ENCODE measurements around the gene RNF149. TPM values are rescaled to one million over a fixed set of nuclear protein-coding genes. Genes with fewer than 3 reads are reported as not detected.

RNF149 gene
- total and polyA plus RNA-seq, 9 of the 15 experiments (the other 6 are each of a cell fraction or from before 2014, with no cell fraction given) = 9.0 to 31.5 (median 22.8) TPM

GRCh38 chr2:101341901-101342624 is 33.6 kb upstream of the RNF149 start:
- H3K4me3 ChIP-seq = no peak overlapping the region
- intact Hi-C loops (cut with micrococcal nuclease) (loop anchor here (5.0 to 10.0 kb wide), 2 partner anchors 75 to 97 kb away; no protein-coding TSS in a partner anchor), in situ Hi-C loops (cut with MboI) (no loop called here)
- 14% methylated on average over 19 of the region's 21 CpGs for WGBS (ENCODE audit: insufficient coverage, low coverage, missing lambda C conversion rate)
- ATAC-seq (peak; percentile 89), FAIRE-seq (peak; percentile 85), DNase-seq (ENCODE audit: extremely low read depth in 1 of 4, low spot score in 3 of 4) (peak; percentile 70 to 78 (median 75))
- no peak overlapping the region for H3K9ac ChIP-seq (ENCODE audit: insufficient read depth in 1 of 2, low read depth in 2 of 2, low read length in 2 of 2)
- H2AFZ ChIP-seq (ENCODE audit: low read depth, low read length) = peak overlapping the region; percentile 28; the same call in 1 of the 2 replicates
- H3K4me1 ChIP-seq (replicated peaks in 1 of 2; ENCODE audit: control insufficient read depth in 2 of 2, insufficient read depth in 2 of 2, low read length in 2 of 2) = peaks cover 0 to 4% of the 10 kb centered on the region in 2 experiments; a peak in 2 of 5 replicates
- no TSS peak for BruUV-seq (replicated peaks)
- no peaks in the 10 kb centered on the region for H3K9me1 ChIP-seq (ENCODE audit: control insufficient read depth, insufficient read depth, low read length)
- no peaks in the 10 kb centered on the region for H3K36me3 ChIP-seq (ENCODE audit: control insufficient read depth, insufficient read depth, low read length)
- H4K20me1 ChIP-seq (replicated peaks; ENCODE audit: control insufficient read depth, insufficient read depth, low read length) = no peaks in the 10 kb centered on the region
- no peaks in the 10 kb centered on the region for H3K79me2 ChIP-seq (ENCODE audit: control insufficient read depth, insufficient read depth, low read length)
- H3K27me3 ChIP-seq (ENCODE audit: control insufficient read depth in 2 of 2, insufficient read depth in 2 of 2, low read length in 2 of 2) = peaks cover 5 to 27% of the 10 kb centered on the region in 2 experiments; a peak in 2 of 5 replicates
- peak overlapping the region; percentile 1; the same call in 1 of the 2 replicates for H3K4me2 ChIP-seq (ENCODE audit: insufficient read depth, low read length)
- ChIA-PET POLR2A (interaction anchor here (0.5 to 1.2 kb wide), 6 partner anchors 9 to 931 kb away, joined by 3 to 4 read pairs (median 3); no protein-coding TSS in a partner anchor), CTCF (ENCODE audit: low intra/inter-chr PET ratio) (interaction anchor here (0.7 kb wide), 2 partner anchors 490 to 1264 kb away, joined by 3 to 6 read pairs; no protein-coding TSS in a partner anchor)
- no peaks in the 10 kb centered on the region for H3K9me3 ChIP-seq (replicated peaks; ENCODE audit: control insufficient read depth, insufficient read depth, low read depth, low read length)
- no peak overlapping the region for H3K27ac ChIP-seq (ENCODE audit: extremely low read depth, low read depth, low read length)
- TF ChIP-seq, protein P1, sequence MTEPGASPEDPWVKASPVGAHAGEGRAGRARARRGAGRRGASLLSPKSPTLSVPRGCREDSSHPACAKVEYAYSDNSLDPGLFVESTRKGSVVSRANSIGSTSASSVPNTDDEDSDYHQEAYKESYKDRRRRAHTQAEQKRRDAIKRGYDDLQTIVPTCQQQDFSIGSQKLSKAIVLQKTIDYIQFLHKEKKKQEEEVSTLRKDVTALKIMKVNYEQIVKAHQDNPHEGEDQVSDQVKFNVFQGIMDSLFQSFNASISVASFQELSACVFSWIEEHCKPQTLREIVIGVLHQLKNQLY (CRISPR knock-in tag; conservative IDR thresholded peaks at IDR 0.05) = no peak
- TF ChIP-seq, protein P2, sequence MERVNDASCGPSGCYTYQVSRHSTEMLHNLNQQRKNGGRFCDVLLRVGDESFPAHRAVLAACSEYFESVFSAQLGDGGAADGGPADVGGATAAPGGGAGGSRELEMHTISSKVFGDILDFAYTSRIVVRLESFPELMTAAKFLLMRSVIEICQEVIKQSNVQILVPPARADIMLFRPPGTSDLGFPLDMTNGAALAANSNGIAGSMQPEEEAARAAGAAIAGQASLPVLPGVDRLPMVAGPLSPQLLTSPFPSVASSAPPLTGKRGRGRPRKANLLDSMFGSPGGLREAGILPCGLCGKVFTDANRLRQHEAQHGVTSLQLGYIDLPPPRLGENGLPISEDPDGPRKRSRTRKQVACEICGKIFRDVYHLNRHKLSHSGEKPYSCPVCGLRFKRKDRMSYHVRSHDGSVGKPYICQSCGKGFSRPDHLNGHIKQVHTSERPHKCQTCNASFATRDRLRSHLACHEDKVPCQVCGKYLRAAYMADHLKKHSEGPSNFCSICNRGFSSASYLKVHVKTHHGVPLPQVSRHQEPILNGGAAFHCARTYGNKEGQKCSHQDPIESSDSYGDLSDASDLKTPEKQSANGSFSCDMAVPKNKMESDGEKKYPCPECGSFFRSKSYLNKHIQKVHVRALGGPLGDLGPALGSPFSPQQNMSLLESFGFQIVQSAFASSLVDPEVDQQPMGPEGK (CRISPR knock-in tag; IDR thresholded peaks at IDR 0.05; ENCODE audit: borderline replicate concordance) = no peak
- no peak for TF ChIP-seq CBFA2T3 (IDR thresholded peaks at IDR 0.05)
- TF ChIP-seq ERF (CRISPR knock-in tag; IDR thresholded peaks at IDR 0.05) = no peak
- TF ChIP-seq CBFB (CRISPR knock-in tag; IDR thresholded peaks at IDR 0.05) = no peak
- TF ChIP-seq ELF1 (tag; IDR thresholded peaks at IDR 0.05) = 0 out of 2 replicates have a peak, but pooled peaks have one; percentile 37
- TF ChIP-seq ETV5 (CRISPR knock-in tag; IDR thresholded peaks at IDR 0.05; ENCODE audit: low read depth) = no peak
- TF ChIP-seq, protein P3, sequence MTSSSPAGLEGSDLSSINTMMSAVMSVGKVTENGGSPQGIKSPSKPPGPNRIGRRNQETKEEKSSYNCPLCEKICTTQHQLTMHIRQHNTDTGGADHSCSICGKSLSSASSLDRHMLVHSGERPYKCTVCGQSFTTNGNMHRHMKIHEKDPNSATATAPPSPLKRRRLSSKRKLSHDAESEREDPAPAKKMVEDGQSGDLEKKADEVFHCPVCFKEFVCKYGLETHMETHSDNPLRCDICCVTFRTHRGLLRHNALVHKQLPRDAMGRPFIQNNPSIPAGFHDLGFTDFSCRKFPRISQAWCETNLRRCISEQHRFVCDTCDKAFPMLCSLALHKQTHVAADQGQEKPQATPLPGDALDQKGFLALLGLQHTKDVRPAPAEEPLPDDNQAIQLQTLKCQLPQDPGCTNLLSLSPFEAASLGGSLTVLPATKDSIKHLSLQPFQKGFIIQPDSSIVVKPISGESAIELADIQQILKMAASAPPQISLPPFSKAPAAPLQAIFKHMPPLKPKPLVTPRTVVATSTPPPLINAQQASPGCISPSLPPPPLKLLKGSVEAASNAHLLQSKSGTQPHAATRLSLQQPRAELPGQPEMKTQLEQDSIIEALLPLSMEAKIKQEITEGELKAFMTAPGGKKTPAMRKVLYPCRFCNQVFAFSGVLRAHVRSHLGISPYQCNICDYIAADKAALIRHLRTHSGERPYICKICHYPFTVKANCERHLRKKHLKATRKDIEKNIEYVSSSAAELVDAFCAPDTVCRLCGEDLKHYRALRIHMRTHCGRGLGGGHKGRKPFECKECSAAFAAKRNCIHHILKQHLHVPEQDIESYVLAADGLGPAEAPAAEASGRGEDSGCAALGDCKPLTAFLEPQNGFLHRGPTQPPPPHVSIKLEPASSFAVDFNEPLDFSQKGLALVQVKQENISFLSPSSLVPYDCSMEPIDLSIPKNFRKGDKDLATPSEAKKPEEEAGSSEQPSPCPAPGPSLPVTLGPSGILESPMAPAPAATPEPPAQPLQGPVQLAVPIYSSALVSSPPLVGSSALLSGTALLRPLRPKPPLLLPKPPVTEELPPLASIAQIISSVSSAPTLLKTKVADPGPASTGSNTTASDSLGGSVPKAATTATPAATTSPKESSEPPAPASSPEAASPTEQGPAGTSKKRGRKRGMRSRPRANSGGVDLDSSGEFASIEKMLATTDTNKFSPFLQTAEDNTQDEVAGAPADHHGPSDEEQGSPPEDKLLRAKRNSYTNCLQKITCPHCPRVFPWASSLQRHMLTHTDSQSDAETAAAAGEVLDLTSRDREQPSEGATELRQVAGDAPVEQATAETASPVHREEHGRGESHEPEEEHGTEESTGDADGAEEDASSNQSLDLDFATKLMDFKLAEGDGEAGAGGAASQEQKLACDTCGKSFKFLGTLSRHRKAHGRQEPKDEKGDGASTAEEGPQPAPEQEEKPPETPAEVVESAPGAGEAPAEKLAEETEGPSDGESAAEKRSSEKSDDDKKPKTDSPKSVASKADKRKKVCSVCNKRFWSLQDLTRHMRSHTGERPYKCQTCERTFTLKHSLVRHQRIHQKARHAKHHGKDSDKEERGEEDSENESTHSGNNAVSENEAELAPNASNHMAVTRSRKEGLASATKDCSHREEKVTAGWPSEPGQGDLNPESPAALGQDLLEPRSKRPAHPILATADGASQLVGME (CRISPR knock-in tag; IDR thresholded peaks at IDR 0.05) = no peak
- TF ChIP-seq RAD21 (CRISPR knock-in tag; conservative IDR thresholded peaks at IDR 0.05 in 1 of 2, IDR thresholded peaks at IDR 0.05 in 1 of 2) = peak; percentile 49 to 67
- TF ChIP-seq SRSF9 (IDR thresholded peaks at IDR 0.05; ENCODE audit: borderline replicate concordance, low read depth, low read length) = no peak
